CD14-positive monocyte (primary cell): ENCODE data around the gene SSR4. TPM values are rescaled to one million over a fixed set of nuclear protein-coding genes. Genes with fewer than 3 reads are reported as not detected.
A peak's percentile ranks its signal among the peaks of the same experiment; 100 is the strongest.

Source experiments
- DNase-seq, 3 donors: peaks; one replicate each; pipeline ENCODE4 v3.0.0-alpha.2; 2011 to 2022
- H2AFZ ChIP-seq: 2 replicates; pipeline ENCODE4 v1.6.0; 2012; ENCODE audit warnings: mild to moderate bottlenecking, low read depth, low read length, inconsistent platforms; ENCODE audit not compliant: insufficient read depth, poor library complexity, severe bottlenecking
- H3K27ac ChIP-seq, 2 donors: 1 replicate in 1 of 2; 2 replicates in 1 of 2; pipeline ENCODE4 v1.5.1; 2012 to 2013; ENCODE audit warnings: low read length in 2 of 2, control low read depth in 1 of 2, inconsistent platforms in 1 of 2, low read depth in 1 of 2, mild to moderate bottlenecking in 1 of 2
- H3K27me3 ChIP-seq, 2 donors: one replicate each; pipeline versions ENCODE4 v1.6.0 to v1.6.1; 2011 to 2013; ENCODE audit warnings: low read length in 2 of 2; ENCODE audit not compliant: control insufficient read depth in 2 of 2, insufficient read depth in 2 of 2
- H3K36me3 ChIP-seq, 2 donors: replicated peaks in 1 of 2; 1 replicate in 1 of 2; 2 replicates in 1 of 2; pipeline versions ENCODE4 v1.5.1 to v1.6.1; 2012 to 2013; ENCODE audit warnings: low read length in 2 of 2, control low read depth in 1 of 2, inconsistent platforms in 1 of 2, mild to moderate bottlenecking in 1 of 2; ENCODE audit not compliant: insufficient read depth in 2 of 2, control insufficient read depth in 1 of 2
- H3K4me1 ChIP-seq, 2 donors: 1 replicate in 1 of 2; 2 replicates in 1 of 2; pipeline versions ENCODE4 v1.5.1 to v1.6.1; 2012 to 2013; ENCODE audit warnings: low read length in 2 of 2, control low read depth in 1 of 2, inconsistent platforms in 1 of 2, mild to moderate bottlenecking in 1 of 2, moderate library complexity in 1 of 2; ENCODE audit not compliant: insufficient read depth in 2 of 2, control insufficient read depth in 1 of 2
- H3K4me2 ChIP-seq: replicated peaks from 2 replicates; pipeline ENCODE3; 2012; ENCODE audit warnings: low read length, moderate library complexity, mild to moderate bottlenecking; ENCODE audit not compliant: poor library complexity, severe bottlenecking; ENCODE audit errors: extremely low read depth
- H3K4me3 ChIP-seq, 3 experiments: fragments of 200-600 bp in 1 of 3; sonication (generic) in 1 of 3; replicated peaks in 1 of 3; 1 replicate in 2 of 3; 2 replicates in 1 of 3; pipeline ENCODE4 v1.5.1; 2011 to 2013; ENCODE audit warnings: low read length in 3 of 3, mild to moderate bottlenecking in 3 of 3, control low read depth in 2 of 3, low read depth in 2 of 3, inconsistent platforms in 1 of 3, moderate library complexity in 1 of 3
- H3K79me2 ChIP-seq: 2 replicates; pipeline ENCODE4 v1.6.0; 2012; ENCODE audit warnings: mild to moderate bottlenecking, control low read depth, inconsistent platforms, low read length, moderate library complexity; ENCODE audit not compliant: insufficient read depth
- H3K9ac ChIP-seq: 2 replicates; pipeline ENCODE4 v1.6.0; 2017; ENCODE audit warnings: low read length, mild to moderate bottlenecking; ENCODE audit not compliant: insufficient read depth, poor library complexity, severe bottlenecking
- H3K9me3 ChIP-seq, 2 donors: replicated peaks in 1 of 2; 1 replicate in 1 of 2; 2 replicates in 1 of 2; pipeline versions ENCODE4 v1.5.1 to v1.6.1; 2012 to 2013; ENCODE audit warnings: low read length in 2 of 2, control low read depth in 1 of 2; ENCODE audit not compliant: control insufficient read depth in 1 of 2, insufficient read depth in 1 of 2
- H4K20me1 ChIP-seq: 2 replicates; pipeline ENCODE4 v1.6.0; 2012; ENCODE audit warnings: mild to moderate bottlenecking, low read length, control low read depth, moderate library complexity; ENCODE audit not compliant: insufficient read depth
- H3K27ac Mint-ChIP-seq, 7 donors: one replicate each; pipeline ENCODE4 v1.8.0; 2020; ENCODE audit warnings: mild to moderate bottlenecking in 7 of 7, mixed read lengths in 7 of 7, moderate library complexity in 6 of 7, inconsistent platforms in 2 of 7
- H3K27me3 Mint-ChIP-seq, 3 donors: one replicate each; pipeline ENCODE4 v1.8.0; 2021 to 2022; ENCODE audit warnings: low read depth in 3 of 3, mild to moderate bottlenecking in 3 of 3, mixed read lengths in 3 of 3, moderate library complexity in 3 of 3, inconsistent platforms in 1 of 3
- H3K36me3 Mint-ChIP-seq, 2 donors: one replicate each; pipeline ENCODE4 v1.8.0; 2020; ENCODE audit warnings: mixed read lengths in 2 of 2, inconsistent platforms in 1 of 2, mild to moderate bottlenecking in 1 of 2
- H3K4me1 Mint-ChIP-seq: one replicate; pipeline ENCODE4 v1.8.0; 2020; ENCODE audit warnings: mild to moderate bottlenecking, mixed read lengths
- H3K4me3 Mint-ChIP-seq, 2 donors: one replicate each; pipeline ENCODE4 v1.8.0; 2020; ENCODE audit warnings: mild to moderate bottlenecking in 2 of 2, mixed read lengths in 2 of 2, moderate library complexity in 1 of 2
- H3K9me3 Mint-ChIP-seq, 7 donors: one replicate each; pipeline ENCODE4 v1.8.0; 2020 to 2022; ENCODE audit warnings: mixed read lengths in 7 of 7, mild to moderate bottlenecking in 6 of 7, moderate library complexity in 6 of 7, inconsistent platforms in 2 of 7
- WGBS: methylation state at CpG from one replicate; pipeline ENCODE4 v1.1.5; 2013; ENCODE audit warnings: missing lambda C conversion rate; ENCODE audit not compliant: insufficient coverage; 5-methylcytosine and 5-hydroxymethylcytosine counted together
- intact Hi-C, 2 donors: fragments of 100-400 bp; cut with micrococcal nuclease; formaldehyde crosslinking; loops; one replicate each; pipeline versions ENCODE4 v1.15.0 to v1.15.1; 2023
- polyA plus RNA-seq, 3 donors: library from polyadenylated mRNA; depleted of rRNA in 1 of 3; unstranded in 2 of 3; stranded (reverse) in 1 of 3; fragments of 300-500 nt in 2 of 3; fragments of >200 nt in 1 of 3; fragmentation: Illumina TruSeq in 2 of 3; gene quantifications; 1 replicate in 2 of 3; 2 replicates in 1 of 3; pipeline ENCODE4 v1.2.3, GENCODE V29; 2012 to 2021
- TF ChIP-seq, protein P1 (sequence below): fragments of 200-600 bp; IDR thresholded peaks from one replicate; pipeline ENCODE4 v1.8.0; 2022; ENCODE audit warnings: antibody characterized with exemption, mild to moderate bottlenecking

SSR4 gene
- polyA plus RNA-seq, 3 donors, result 201 to 419 (median 362) TPM

DNA sequence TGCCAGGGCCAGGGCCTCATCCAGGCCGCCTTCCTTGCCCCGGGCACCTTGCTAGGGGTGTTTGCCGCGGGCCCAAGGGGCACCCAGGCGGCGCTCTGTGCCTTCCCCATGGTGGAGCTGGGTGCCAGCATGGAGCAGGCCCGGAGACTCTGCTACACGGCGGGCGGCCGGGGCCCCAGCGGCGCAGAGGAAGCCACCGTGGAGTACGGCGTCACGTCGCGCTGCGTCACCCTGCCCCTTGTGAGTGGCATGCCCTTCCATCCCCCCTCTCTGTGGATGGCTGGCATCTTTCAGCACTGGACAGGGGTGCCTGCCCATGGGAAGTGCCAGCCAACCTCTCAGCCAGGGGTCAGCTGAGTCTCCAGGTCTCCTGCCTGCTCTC is 26.8 kb upstream of the SSR4 start:
- Histone ChIP-seq H2AFZ (no peak overlapping the region), H3K4me2 (no peak overlapping the region), H3K27me3 (no peaks in the 10 kb centered on the region), H3K9me3 (no peaks in the 10 kb centered on the region), H3K4me1 (peaks cover 0 to 5% of the 10 kb centered on the region in 2 donors), H3K27ac (no peak overlapping the region), H3K9ac (no peak overlapping the region), H4K20me1 (no peaks in the 10 kb centered on the region), H3K79me2 (no peaks in the 10 kb centered on the region), H3K4me3 (no peak overlapping the region), H3K36me3 (no peaks in the 10 kb centered on the region)
- Mint-ChIP-seq H3K4me3 (no peak overlapping the region), H3K4me1 (peaks cover 14% of the 10 kb centered on the region), H3K36me3 (no peaks in the 10 kb centered on the region), H3K27me3 (peaks cover 1 to 16% (median 9%) of the 10 kb centered on the region in 3 donors), H3K9me3 (peaks cover 0 to 3% (median 0%) of the 10 kb centered on the region in 7 donors), H3K27ac (no peak overlapping the region)
- TF ChIP-seq, protein P1, sequence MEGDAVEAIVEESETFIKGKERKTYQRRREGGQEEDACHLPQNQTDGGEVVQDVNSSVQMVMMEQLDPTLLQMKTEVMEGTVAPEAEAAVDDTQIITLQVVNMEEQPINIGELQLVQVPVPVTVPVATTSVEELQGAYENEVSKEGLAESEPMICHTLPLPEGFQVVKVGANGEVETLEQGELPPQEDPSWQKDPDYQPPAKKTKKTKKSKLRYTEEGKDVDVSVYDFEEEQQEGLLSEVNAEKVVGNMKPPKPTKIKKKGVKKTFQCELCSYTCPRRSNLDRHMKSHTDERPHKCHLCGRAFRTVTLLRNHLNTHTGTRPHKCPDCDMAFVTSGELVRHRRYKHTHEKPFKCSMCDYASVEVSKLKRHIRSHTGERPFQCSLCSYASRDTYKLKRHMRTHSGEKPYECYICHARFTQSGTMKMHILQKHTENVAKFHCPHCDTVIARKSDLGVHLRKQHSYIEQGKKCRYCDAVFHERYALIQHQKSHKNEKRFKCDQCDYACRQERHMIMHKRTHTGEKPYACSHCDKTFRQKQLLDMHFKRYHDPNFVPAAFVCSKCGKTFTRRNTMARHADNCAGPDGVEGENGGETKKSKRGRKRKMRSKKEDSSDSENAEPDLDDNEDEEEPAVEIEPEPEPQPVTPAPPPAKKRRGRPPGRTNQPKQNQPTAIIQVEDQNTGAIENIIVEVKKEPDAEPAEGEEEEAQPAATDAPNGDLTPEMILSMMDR, result no peak
- WGBS, result 93% methylated on average over 8 of the region's 20 CpGs
- intact Hi-C loops, result loop anchor here in 1 of 2 donors (10.0 kb wide), 2 partner anchors 157 to 187 kb away; partner anchors contain the start of gene ARHGAP4
- DNase-seq, result no peak

DNA sequence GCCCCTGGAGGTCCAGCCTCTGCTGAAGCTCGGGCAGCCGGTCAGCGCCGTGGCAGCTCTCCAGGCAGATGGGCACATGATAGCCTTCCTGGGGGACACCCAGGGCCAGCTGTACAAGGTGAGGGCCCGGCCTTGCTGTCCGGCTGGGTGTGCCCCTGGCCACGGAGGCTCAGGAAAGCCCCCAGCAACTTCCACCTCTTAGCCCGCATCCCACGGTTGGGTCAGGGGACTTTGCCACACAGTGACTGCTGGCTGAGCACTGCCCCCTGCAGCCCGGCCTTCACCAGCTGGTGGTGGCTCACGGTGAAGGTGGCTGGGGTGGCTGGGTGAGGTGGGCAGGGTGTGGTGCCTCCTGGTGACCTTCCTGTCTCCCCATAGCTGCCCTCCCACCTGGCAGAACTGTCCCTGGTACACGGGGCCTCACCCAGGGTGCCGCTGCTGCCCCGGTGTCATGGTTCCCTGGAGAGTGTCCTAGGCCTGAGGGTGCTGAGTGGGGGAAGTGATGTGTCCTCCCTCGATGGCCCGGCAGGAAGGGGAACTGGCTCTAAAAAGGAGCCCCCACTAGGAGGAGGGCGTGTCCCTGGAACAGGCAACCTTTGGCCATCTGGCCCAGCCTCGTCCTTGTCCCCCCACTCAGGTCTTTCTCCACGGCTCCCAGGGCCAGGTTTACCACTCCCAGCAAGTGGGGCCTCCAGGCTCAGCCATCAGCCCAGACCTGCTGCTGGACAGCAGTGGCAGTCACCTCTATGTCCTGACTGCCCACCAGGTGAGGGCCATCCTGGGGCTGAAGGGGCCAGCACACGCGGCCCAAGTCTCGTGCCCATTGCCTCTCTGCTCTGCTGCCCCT is 25.9 kb upstream of the SSR4 start:
- peak in 1 of 3 donors; percentile 0 for DNase-seq
- Mint-ChIP-seq H3K36me3 (no peaks in the 10 kb centered on the region), H3K4me3 (no peak overlapping the region), H3K9me3 (peaks cover 0 to 3% (median 0%) of the 10 kb centered on the region in 7 donors), H3K4me1 (peaks cover 14% of the 10 kb centered on the region), H3K27me3 (peaks cover 1 to 16% (median 9%) of the 10 kb centered on the region in 3 donors), H3K27ac (peak overlapping the region in 1 of 7 donors; percentile 23)
- no peak overlapping the region for H3K27ac ChIP-seq
- no peaks in the 10 kb centered on the region for H4K20me1 ChIP-seq
- TF ChIP-seq, protein P1, result no peak
- no peaks in the 10 kb centered on the region for H3K9me3 ChIP-seq
- H3K4me2 ChIP-seq, result no peak overlapping the region
- no peak overlapping the region for H3K4me3 ChIP-seq
- WGBS, result 100% methylated on average over 4 of the region's 22 CpGs
- intact Hi-C loops, result loop anchor here in 1 of 2 donors (10.0 kb wide), 2 partner anchors 156 to 186 kb away; partner anchors contain the start of gene ARHGAP4
- H3K79me2 ChIP-seq, result no peaks in the 10 kb centered on the region
- H3K4me1 ChIP-seq, result peaks cover 0 to 5% of the 10 kb centered on the region in 2 donors
- H3K27me3 ChIP-seq, result no peaks in the 10 kb centered on the region
- H2AFZ ChIP-seq, result no peak overlapping the region
- H3K9ac ChIP-seq, result no peak overlapping the region
- H3K36me3 ChIP-seq, result no peaks in the 10 kb centered on the region
